GM10266 (cell line): Measurements from ENCODE around the gene GPR25.

Source experiments
- DNase-seq: peaks from one replicate; pipeline ENCODE4 v3.0.0; 2012; ENCODE audit errors: extremely low spot score
- TF ChIP-seq, protein P1 (sequence below): IDR thresholded peaks from 2 replicates; pipeline ENCODE4 v1.5.1; 2012; ENCODE audit warnings: mild to moderate bottlenecking, low read depth; ENCODE audit not compliant: control insufficient read depth, insufficient read depth; ENCODE audit errors: missing control alignments

The GPR25 gene, protein sequence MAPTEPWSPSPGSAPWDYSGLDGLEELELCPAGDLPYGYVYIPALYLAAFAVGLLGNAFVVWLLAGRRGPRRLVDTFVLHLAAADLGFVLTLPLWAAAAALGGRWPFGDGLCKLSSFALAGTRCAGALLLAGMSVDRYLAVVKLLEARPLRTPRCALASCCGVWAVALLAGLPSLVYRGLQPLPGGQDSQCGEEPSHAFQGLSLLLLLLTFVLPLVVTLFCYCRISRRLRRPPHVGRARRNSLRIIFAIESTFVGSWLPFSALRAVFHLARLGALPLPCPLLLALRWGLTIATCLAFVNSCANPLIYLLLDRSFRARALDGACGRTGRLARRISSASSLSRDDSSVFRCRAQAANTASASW

DNA sequence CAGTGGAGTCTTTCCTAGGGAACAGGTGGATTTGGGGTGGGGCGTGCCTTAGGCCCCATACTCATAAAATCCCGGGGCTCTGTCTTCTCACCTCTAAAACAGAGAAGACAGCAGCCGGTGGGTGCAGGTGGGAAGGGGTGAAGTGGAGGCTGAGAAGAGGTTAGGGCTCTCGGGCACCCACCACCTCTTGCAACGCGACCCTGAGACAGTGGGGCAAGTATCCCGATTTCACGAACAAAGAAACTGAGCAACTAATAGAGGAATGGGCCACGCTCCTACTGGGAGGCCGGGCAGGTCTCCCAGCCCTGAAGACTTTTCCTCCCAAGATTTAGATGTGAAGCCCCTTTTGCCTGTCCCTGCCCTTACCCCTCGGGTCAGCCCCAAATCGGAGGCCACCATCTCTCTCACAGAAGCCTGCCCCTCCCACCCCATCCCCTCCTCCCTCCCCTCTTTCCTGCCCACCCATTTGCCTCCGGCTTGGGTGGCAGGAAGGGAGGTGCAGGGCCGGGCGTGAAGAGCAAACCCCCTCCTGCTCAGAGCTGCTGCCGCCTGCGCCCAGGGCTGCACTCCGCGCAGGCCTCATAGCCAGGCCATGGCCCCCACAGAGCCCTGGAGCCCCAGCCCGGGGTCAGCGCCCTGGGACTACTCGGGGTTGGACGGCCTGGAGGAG is at the start of gene GPR25:
Gene GPR25, plus strand, starts transcription at position 536 of the 670 bp plus-strand sequence. Its CDS starts 57 bp downstream, at position 593.
- TF ChIP-seq, protein P1, sequence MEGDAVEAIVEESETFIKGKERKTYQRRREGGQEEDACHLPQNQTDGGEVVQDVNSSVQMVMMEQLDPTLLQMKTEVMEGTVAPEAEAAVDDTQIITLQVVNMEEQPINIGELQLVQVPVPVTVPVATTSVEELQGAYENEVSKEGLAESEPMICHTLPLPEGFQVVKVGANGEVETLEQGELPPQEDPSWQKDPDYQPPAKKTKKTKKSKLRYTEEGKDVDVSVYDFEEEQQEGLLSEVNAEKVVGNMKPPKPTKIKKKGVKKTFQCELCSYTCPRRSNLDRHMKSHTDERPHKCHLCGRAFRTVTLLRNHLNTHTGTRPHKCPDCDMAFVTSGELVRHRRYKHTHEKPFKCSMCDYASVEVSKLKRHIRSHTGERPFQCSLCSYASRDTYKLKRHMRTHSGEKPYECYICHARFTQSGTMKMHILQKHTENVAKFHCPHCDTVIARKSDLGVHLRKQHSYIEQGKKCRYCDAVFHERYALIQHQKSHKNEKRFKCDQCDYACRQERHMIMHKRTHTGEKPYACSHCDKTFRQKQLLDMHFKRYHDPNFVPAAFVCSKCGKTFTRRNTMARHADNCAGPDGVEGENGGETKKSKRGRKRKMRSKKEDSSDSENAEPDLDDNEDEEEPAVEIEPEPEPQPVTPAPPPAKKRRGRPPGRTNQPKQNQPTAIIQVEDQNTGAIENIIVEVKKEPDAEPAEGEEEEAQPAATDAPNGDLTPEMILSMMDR = no peak
- DNase-seq = no peak

DNA sequence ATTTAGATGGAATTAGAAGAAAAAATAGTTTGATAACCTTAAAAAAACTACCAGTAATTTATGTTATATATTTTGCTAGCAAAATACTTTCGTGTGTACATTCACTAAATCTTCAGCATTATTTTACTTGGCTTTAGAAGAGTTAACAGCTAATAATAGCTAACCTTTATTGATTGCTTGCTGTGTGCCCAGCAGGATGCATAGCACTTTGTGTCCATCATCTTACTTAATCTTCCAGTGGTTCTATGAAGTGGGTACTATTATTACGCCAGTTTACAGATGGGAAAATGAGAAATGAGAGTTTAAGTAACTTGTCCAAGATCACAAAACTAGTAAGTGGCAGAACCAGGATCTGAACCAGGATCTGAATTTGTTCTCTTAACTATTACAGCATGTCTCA is 41.7 kb upstream of the GPR25 start:
- TF ChIP-seq, protein P1 = no peak
- no peak for DNase-seq

DNA sequence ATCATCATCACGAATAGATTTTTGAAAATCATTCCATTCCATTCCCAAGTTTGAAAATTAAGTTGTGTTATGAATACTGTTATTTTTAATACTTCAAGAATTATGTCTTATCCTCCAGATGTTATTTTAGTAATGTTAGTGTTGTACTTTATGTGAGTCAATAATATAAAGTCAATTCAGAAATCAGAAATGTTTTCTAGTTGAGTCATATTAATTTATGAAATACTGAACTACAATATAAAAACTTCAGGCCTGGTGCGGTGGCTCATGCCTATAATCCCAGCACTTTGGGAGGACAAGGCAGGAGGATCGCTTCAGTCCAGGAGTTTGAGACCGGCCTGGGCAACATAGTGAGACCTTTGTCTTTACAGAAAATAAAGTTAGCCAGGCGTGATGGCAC is 38.4 kb upstream of the GPR25 start:
- TF ChIP-seq, protein P1 = no peak

DNA sequence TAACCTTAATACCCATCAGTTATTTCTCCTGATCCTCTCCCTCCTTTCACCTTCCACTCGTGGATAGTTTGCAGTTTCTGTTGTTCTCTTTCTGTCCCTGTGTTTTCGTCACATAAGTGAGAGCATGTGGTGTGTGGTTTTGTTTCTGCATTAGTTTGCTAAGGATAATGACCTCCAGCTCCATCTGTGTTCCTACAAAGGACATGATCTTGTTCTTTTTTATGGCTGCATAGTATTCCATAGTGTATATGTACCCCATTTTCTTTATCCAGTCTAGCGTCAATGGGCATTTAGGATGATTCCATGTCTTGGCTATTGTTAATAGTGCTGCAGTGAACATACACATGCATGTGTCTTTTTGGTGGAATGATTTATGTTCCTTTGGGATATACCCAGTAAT is 36.6 kb upstream of the GPR25 start:
- no peak for DNase-seq
- TF ChIP-seq, protein P1 = no peak

More for the DNA sequence above, 38.4 kb upstream of the GPR25 start:
- no peak for DNase-seq

DNA sequence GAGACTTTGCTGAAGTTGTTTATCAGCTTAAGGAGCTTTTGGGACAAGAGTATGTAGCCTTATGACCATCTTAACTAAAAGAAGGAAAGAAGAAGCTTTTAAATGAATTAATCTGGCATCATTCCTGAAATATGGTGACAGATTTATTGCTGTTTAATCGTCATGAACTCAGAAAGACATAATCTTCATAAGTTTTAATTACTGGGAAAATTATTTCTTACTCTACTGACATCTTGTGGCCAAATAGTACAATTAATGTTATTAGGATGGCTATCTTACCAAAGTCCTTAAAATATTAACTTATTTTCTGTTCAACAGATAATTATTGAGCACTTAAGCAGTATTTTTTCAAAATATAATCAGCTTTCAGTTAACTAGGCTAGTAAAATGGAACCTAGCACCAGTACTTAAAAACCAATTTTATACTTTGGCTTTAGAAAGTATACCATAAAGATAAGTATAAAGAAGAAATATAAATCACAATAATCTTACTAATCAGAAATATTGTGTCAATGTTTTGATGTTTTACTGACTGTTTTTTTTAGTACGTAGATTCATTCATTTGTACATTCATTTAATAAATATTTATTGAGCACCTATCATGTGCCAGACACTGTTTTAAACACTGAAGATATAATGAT is 34.7 kb upstream of the GPR25 start:
- no peak for DNase-seq

DNA sequence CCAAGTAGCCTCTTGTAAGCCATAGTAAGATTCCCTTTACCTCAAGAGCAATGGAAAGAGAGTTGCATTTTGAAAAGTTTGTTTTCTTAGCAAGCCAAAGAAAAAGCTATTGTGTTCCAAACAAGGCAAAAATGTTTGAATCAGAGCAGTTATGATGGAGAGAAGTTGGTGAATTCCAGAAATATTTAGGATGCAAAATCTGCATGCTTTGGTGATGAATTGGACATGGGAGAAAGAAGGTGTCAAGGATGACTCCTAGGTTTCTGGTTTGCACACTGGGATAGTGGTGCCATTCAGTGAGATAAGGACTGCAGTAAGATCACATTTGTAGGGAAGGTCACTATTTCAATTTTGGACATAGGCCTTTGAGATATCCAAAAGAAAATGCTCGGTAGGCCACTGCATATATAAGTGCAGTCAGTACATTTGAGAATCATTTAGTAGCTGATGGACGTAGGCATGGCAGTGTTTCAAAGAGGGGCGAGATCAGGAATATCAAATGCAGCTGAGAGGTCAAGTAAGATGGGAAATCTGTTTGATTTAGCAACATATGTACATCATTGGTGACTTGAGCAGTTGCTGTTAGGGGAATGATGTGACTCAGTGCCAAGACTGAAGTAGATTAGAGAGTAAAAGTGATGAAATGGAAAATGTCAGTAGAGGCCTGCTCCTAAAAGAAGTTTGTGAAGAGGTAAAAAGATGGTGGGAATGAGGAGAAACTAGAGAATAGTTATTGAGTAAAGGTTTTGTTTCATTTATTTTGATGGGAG is 33.9 kb upstream of the GPR25 start:
- DNase-seq = no peak

More for the DNA sequence above, 34.7 kb upstream of the GPR25 start:
- TF ChIP-seq, protein P1 = peak; percentile 21

More for the DNA sequence above, 33.9 kb upstream of the GPR25 start:
- TF ChIP-seq, protein P1 = no peak
